Caco-2 (cell line): ENCODE results near the gene PDE2A. TPM values are rescaled to one million over a fixed set of nuclear protein-coding genes. Genes with fewer than 3 reads are reported as not detected.

Source experiments
- BruUV-seq: library from RNA; stranded (reverse); fragments of 400-500 nt; replicated peaks from 2 replicates; lab custom pipeline; 2021; lab: Mats Ljungman, UMichigan
- CTCF ChIA-PET: fragments of 300-600 bp; sonication (Branson Sonifier 250); formaldehyde crosslinking; loops from one replicate; lab custom pipeline; 2022; ENCODE audit warnings: antibody characterized with exemption; lab: Charles Lee
- POLR2A ChIA-PET: fragments of 300-600 bp; sonication (Branson Sonifier 250); formaldehyde crosslinking; loops from one replicate; lab custom pipeline; 2022; ENCODE audit warnings: antibody characterized with exemption; lab: Charles Lee
- DNase-seq, 2 experiments: peaks; one replicate each; pipeline versions ENCODE4 v3.0.0 to v3.0.0-alpha.2; 2020 to 2022
- H3K27me3 ChIP-seq: replicated peaks from 2 replicates; pipeline ENCODE4 v1.6.0; 2011; ENCODE audit warnings: low read length; ENCODE audit not compliant: control insufficient read depth, insufficient read depth
- H3K36me3 ChIP-seq: 2 replicates; pipeline ENCODE4 v1.5.1; 2011; ENCODE audit warnings: low read length; ENCODE audit not compliant: control insufficient read depth, insufficient read depth
- H3K4me1 ChIP-seq: fragments of 250-450 bp; sonication (Bioruptor Pico); 2 replicates; pipeline ENCODE4 v1.5.1; 2020; ENCODE audit warnings: mild to moderate bottlenecking
- H3K4me3 ChIP-seq: 2 replicates; pipeline ENCODE4 v1.5.1; 2011; ENCODE audit warnings: low read depth, mild to moderate bottlenecking, control low read depth, low read length
- H3K9me3 ChIP-seq: fragments of 250-450 bp; sonication (Bioruptor Pico); 2 replicates; pipeline ENCODE4 v1.5.1; 2020; ENCODE audit warnings: mild to moderate bottlenecking, moderate library complexity
- H3K27ac Mint-ChIP-seq: one replicate; pipeline ENCODE4 v1.8.0; 2022; ENCODE audit warnings: mixed read lengths; ENCODE audit not compliant: unreplicated experiment
- H3K27me3 Mint-ChIP-seq: one replicate; pipeline ENCODE4 v1.8.0; 2022; ENCODE audit warnings: mixed read lengths; ENCODE audit not compliant: insufficient read depth, unreplicated experiment
- H3K36me3 Mint-ChIP-seq: one replicate; pipeline ENCODE4 v1.8.0; 2022; ENCODE audit warnings: mild to moderate bottlenecking, mixed read lengths; ENCODE audit not compliant: insufficient read depth, unreplicated experiment
- H3K4me1 Mint-ChIP-seq: one replicate; pipeline ENCODE4 v1.8.0; 2022; ENCODE audit warnings: low read depth, mixed read lengths; ENCODE audit not compliant: unreplicated experiment
- H3K4me3 Mint-ChIP-seq: one replicate; pipeline ENCODE4 v1.8.0; 2022; ENCODE audit warnings: mild to moderate bottlenecking, moderate library complexity, mixed read lengths; ENCODE audit not compliant: unreplicated experiment
- H3K9me3 Mint-ChIP-seq: one replicate; pipeline ENCODE4 v1.8.0; 2022; ENCODE audit warnings: mixed read lengths; ENCODE audit not compliant: unreplicated experiment
- CTCF ChIP-seq, 2 experiments: fragments of 200-600 bp in 1 of 2; IDR thresholded peaks; 1 replicate in 1 of 2; 2 replicates in 1 of 2; pipeline versions ENCODE4 v1.5.1 to v1.8.0; 2011 to 2022; ENCODE audit warnings: antibody characterized with exemption in 1 of 2, control low read depth in 1 of 2, inconsistent platforms in 1 of 2, low read depth in 1 of 2, low read length in 1 of 2, mild to moderate bottlenecking in 1 of 2, moderate library complexity in 1 of 2; ENCODE audit not compliant: insufficient read depth in 1 of 2, severe bottlenecking in 1 of 2, unreplicated experiment in 1 of 2
- intact Hi-C: fragments of 100-400 bp; cut with micrococcal nuclease; formaldehyde crosslinking; loops from one replicate; pipeline ENCODE4 v1.10.0; 2022; ENCODE audit not compliant: unreplicated experiment
- total RNA-seq: library from RNA; stranded (reverse); gene quantifications from 2 replicates; pipeline ENCODE4 v1.2.3, GENCODE V29; 2022

The PDE2A gene
- total RNA-seq, 1 experiment from 2014 or later = 1.4 TPM

DNA sequence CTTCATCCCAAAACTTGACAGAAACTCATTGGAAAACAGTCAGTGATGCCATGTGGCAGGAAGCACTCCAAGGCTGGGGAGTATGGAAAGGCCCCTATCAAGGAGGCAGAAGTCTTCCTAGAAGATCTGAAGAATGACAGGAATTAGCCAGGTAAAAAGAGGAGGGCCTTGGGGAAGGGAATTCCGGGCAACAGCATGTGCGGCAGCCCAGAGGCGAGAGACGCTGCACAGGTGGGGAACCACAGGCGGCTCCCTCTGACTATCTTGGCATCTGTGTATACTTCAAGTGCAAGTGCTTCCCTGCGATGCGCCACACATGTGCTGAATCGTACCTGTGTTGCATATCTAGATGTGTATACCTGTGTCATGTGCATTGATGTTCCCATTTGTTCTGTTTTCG is 12.7 kb downstream of the PDE2A start:
- ChIA-PET CTCF (interaction anchor here (0.7 to 1.3 kb wide), 3 partner anchors 15 to 190 kb away, joined by 3 read pairs; no protein-coding TSS in a partner anchor), POLR2A (no interaction called here)
- no TSS peak for BruUV-seq
- Mint-ChIP-seq H3K27me3 (peaks cover 5% of the 10 kb centered on the region), H3K4me3 (no peak overlapping the region), H3K27ac (no peak overlapping the region), H3K4me1 (no peaks in the 10 kb centered on the region), H3K36me3 (no peaks in the 10 kb centered on the region), H3K9me3 (no peaks in the 10 kb centered on the region)
- Histone ChIP-seq H3K4me1 (peaks cover 4% of the 10 kb centered on the region; the same call in 1 of the 2 replicates), H3K36me3 (no peaks in the 10 kb centered on the region), H3K9me3 (no peaks in the 10 kb centered on the region), H3K27me3 (no peaks in the 10 kb centered on the region; the same call in 1 of the 2 replicates), H3K4me3 (no peak overlapping the region)
- no peak for DNase-seq
- TF ChIP-seq CTCF (IDR thresholded peaks at IDR 0.05; ENCODE audit: insufficient read depth in 1 of 2, low read depth in 1 of 2, low read length in 1 of 2, severe bottlenecking in 1 of 2, unreplicated experiment in 1 of 2) = no peak
- intact Hi-C loops = no loop called here

- H3K9me3 ChIP-seq = no peaks in the 10 kb centered on the region
- Mint-ChIP-seq H3K4me1 (no peaks in the 10 kb centered on the region), H3K36me3 (no peaks in the 10 kb centered on the region), H3K9me3 (no peaks in the 10 kb centered on the region), H3K27ac (no peak overlapping the region), H3K4me3 (no peak overlapping the region), H3K27me3 (peaks cover 4% of the 10 kb centered on the region)
- ChIA-PET POLR2A (no interaction called here), CTCF (no interaction called here)
- DNase-seq = no peak
- H3K4me1 ChIP-seq = peaks cover 4% of the 10 kb centered on the region; the same call in 1 of the 2 replicates
- TF ChIP-seq CTCF (IDR thresholded peaks at IDR 0.05; ENCODE audit: insufficient read depth in 1 of 2, low read depth in 1 of 2, low read length in 1 of 2, severe bottlenecking in 1 of 2, unreplicated experiment in 1 of 2) = no peak
- no TSS peak for BruUV-seq
- H3K27me3 ChIP-seq = no peaks in the 10 kb centered on the region
- intact Hi-C loops = no loop called here
- no peaks in the 10 kb centered on the region for H3K36me3 ChIP-seq
- no peak overlapping the region for H3K4me3 ChIP-seq
Observed at GRCh38 chr11:72658989-72659640, 15.1 kb downstream of the PDE2A start.

DNA sequence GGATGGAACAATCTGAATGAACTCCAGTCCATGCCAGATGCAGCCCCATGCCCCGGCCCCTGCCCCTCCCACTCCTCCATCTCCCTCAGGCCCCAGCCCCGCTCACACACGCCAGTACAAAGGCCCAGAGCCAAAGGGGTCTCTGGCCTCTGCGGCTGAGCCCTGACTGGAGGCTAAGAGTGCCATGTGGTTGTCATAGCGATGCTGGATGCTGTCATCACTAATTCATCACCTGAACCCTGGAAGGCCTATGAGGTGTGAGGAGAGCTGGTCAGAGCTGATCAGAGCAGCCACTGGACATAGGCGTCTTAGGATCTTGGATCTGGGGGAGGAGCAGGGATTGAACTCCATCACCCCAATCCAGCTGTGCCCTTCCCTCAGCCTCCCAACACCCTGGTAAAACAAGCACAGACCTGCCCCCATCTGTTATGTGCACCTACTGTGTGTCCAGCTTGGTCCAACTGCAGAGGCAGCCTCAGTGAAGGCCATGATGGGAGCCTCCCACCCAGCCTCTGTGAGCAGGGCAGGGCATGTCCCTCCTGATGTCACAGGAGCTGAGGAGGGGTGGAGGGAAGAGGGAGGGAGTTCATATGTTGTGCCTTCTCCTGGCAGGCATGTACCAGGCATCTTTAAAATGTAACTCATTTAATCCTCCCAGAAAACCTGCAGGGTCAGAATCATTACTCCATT is 16.7 kb downstream of the PDE2A start:
- H3K4me1 Mint-ChIP-seq = no peaks in the 10 kb centered on the region
- H3K9me3 ChIP-seq = no peaks in the 10 kb centered on the region
- no peak overlapping the region for H3K4me3 Mint-ChIP-seq
- no peak for DNase-seq
- peaks cover 8% of the 10 kb centered on the region for H3K27me3 Mint-ChIP-seq
- H3K4me1 ChIP-seq = peaks cover 4% of the 10 kb centered on the region; the same call in 1 of the 2 replicates
- H3K4me3 ChIP-seq = no peak overlapping the region
- BruUV-seq = no TSS peak
- H3K9me3 Mint-ChIP-seq = no peaks in the 10 kb centered on the region
- no peaks in the 10 kb centered on the region for H3K36me3 ChIP-seq
- TF ChIP-seq CTCF (IDR thresholded peaks at IDR 0.05; ENCODE audit: insufficient read depth in 1 of 2, low read depth in 1 of 2, low read length in 1 of 2, severe bottlenecking in 1 of 2, unreplicated experiment in 1 of 2) = no peak
- ChIA-PET POLR2A (no interaction called here), CTCF (interaction anchor here (1.1 kb wide), 1 partner anchor 186 kb away, joined by 3 read pairs; no protein-coding TSS in a partner anchor)
- no peak overlapping the region for H3K27ac Mint-ChIP-seq
- intact Hi-C loops = no loop called here
- no peaks in the 10 kb centered on the region for H3K36me3 Mint-ChIP-seq
- H3K27me3 ChIP-seq = no peaks in the 10 kb centered on the region
